GM12875 (cell line): ENCODE data around the gene KBTBD12.

Experiments
- H3K4me3 ChIP-seq: one replicate; pipeline ENCODE4 v1.5.1; 2011; ENCODE audit warnings: low read depth, low read length, control low read depth
- CTCF ChIP-seq: IDR thresholded peaks from 2 replicates; pipeline ENCODE4 v1.5.1; 2011; ENCODE audit warnings: low read depth, mild to moderate bottlenecking, control low read depth, inconsistent platforms, low read length, moderate library complexity, borderline replicate concordance; ENCODE audit not compliant: insufficient read depth

Gene KBTBD12

DNA sequence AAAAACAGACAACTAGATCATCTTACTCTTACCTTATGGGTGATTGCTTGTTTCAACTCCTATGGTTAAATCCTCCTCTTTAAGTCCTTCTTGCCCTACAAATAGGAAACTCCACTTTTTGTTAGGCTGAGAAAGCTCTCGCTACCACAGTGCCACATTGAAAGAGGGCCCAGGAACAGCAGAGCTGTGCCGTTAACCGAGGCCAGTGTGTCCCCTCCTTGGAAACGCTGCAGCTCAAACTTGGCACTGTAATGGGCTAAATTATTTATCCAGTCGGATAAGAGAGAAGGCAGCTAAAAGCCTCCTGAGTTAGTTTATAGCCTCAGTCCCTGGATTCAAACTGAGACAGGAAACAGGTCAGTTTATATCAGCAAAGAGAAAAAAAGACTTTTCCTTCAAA, 46.1 kb downstream of the KBTBD12 start:
- TF ChIP-seq CTCF, result no peak
- no peak overlapping the region for H3K4me3 ChIP-seq

- H3K4me3 ChIP-seq, result no peak overlapping the region
- TF ChIP-seq CTCF, result no peak
These were observed 46.9 kb downstream of the KBTBD12 start for GRCh38 chr3:127961963-127962362.

- no peak for TF ChIP-seq CTCF
- H3K4me3 ChIP-seq, result no peak overlapping the region
These were observed 47.9 kb downstream of the KBTBD12 start for GRCh38 chr3:127962937-127963336.

- no peak for TF ChIP-seq CTCF
These were observed 49.0 kb downstream of the KBTBD12 start for GRCh38 chr3:127964053-127964452.

GRCh38 chr3:127964816-127965215, 49.8 kb downstream of the KBTBD12 start:
- H3K4me3 ChIP-seq, result no peak overlapping the region
- no peak for TF ChIP-seq CTCF

More at GRCh38 chr3:127964053-127964452, 49.0 kb downstream of the KBTBD12 start:
- no peak overlapping the region for H3K4me3 ChIP-seq

DNA sequence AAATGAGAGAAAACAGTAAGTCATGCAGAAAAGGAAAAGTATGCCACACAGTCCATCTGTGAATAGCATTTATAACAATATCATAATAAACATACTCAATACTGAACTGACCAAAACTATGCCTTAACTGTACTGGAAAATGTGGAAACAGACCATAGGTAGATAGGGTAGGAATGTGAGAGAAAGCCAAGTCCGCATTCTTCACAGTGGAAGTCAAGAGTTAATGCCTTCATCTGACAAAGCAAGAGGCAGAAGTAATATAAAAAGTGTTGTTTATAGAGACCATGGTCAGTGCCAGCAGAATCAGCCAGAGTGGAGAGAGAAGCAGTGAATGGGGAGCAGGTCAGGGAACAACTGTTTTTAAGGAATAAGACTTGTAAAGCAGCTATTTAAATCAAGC, 52.3 kb downstream of the KBTBD12 start:
- H3K4me3 ChIP-seq, result no peak overlapping the region
- no peak for TF ChIP-seq CTCF

- TF ChIP-seq CTCF, result peak; percentile 78
- no peak overlapping the region for H3K4me3 ChIP-seq
These were observed 56.0 kb downstream of the KBTBD12 start for GRCh38 chr3:127970966-127971592.
